Measurements from ENCODE around the gene CCDC32.

CCDC32 gene

DNA sequence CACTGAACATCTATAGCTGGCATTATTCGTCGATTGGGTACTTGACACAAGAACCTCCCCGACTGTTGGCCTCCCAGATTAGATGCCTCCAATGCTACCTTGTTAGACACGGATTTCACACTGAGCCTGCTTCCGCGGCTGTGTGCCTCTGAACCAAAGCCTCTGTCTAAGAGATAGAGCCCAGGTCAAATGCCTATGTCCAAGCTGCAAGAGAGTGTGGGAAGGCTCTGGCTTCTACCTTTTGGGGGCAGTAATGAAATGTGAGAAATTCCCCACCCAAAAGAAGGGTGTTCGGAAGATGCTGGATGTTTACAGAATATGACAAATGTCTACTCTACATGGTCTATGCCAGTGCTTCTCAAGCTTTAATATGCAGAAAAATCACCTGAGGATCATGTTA is 2.3 kb upstream of the CCDC32 start:
- in situ Hi-C loops (cut with MboI; ENCODE audit: low sequenced_read_pairs), result no loop called here

DNA sequence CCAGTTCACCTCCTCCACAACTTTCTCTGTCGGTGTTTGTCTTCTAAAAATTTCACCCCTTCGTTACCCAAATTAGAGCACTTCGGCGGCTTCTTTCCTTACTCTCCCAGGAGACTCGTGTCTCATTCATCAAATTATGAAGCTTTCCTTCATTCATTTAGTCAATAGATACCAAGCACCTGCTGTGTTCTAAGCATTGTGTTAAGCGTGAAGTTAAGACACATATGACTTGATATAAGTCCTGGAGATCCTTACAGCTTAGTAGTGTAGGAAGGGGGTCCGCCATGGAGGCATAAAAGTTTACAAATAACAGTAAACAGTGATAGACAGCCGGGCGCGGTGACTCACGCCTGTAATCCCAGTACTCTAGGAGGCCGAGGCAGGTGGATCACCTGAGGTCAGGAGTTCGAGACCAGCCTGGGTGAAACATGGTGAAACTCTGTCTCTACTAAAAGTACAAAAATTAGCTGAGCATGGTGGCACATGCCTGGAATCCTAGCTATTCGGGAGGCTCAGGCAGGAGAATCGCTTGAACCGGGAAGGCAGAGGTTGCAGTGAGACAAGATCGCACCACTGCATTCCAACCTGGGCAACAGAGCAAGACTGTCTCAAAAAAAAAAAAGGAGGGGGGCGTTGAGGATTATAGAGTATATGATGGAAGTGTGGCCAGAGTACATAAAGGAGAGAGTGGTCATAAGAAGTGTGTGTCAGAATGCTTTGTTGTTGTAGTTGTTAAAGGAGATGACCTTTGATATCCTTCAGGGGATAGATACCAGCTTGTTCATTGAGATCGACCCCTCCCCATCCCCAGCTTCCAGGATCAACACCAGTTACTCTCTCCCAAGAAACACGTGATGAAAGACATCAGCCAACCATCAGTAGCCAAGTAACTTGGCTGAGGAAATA is 744 bp upstream of the CCDC32 start:
- in situ Hi-C loops (cut with MboI; ENCODE audit: low sequenced_read_pairs), result no loop called here

- in situ Hi-C loops (cut with MboI; ENCODE audit: low sequenced_read_pairs), result no loop called here
Measured at GRCh38 chr15:40563426-40563825, 1.4 kb downstream of the CCDC32 start.

DNA sequence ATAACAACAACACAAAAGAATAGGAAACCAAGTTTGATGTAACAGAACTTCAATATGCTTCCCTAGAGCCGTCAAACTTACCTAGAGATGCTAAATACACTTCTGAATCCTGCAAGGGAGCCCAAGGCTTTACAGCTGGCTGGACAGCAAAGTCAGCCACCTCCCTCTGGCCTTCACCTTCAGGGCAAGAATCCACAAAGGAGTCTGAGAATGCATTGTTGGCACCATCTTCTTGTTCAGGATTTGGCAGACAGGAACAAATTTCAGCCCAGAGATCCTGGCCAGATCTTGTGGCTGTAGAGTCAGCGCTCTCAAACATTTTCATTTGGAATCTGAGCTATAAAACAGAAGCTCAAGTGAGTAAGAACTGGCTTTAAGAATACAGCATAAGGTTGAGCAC is 2.2 kb downstream of the CCDC32 start:
- in situ Hi-C loops (cut with MboI; ENCODE audit: low sequenced_read_pairs), result no loop called here

GRCh38 chr15:40558952-40559742 is 5.7 kb downstream of the CCDC32 start:
- in situ Hi-C loops (cut with MboI; ENCODE audit: low sequenced_read_pairs), result no loop called here

- in situ Hi-C loops (cut with MboI; ENCODE audit: low sequenced_read_pairs), result no loop called here
Measured at GRCh38 chr15:40555876-40556275, 9.0 kb downstream of the CCDC32 start.

DNA sequence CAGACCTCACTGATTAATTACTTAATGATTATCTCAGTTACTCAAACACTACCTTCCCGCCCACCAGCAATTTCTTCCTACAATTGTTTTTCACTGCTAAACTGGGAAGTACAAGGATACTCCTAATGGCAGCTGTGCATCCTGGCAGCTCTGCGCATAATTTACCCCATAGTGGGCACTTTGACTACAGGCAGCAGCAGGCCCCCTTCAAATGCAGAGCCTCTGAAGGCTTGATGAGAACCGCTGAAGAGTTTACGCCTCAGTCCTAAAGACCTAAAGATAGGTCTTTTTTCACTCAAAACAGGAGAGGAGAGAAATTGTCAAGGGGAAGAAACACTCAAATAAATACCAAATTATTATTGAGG is 10.7 kb downstream of the CCDC32 start:
- in situ Hi-C loops (cut with MboI; ENCODE audit: low sequenced_read_pairs), result no loop called here

DNA sequence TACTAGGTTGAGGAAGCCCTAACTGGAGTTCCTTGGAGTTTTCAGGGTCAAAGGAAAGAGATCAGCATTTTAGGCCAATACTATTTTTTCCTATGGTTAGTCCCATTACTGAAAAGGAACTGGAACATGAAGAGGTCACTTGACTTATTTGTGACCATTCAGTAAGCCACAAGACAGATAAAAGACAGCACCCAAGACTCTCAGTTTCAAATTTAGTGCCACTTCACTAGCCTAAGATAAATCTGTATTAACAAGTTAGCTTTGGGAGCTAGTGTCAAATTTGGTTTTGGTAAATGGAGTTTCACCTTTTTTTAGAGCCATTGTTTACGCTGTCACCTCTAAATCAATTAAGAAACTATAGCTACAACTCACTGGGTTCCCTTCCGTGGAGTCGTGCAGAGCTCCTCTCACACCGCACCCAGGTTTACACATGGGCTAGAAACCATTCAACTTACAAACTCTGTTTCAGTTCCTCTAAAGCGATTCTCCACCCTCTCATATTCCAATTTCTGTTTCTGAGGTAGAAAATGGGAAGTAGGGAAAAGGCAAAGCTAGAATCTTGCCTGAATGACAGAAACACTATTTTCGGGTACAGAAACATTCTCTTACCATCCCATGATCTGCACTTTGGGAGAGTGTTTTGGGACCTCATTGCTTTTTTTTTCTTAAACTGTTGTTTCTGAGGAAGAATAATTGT is 14.4 kb downstream of the CCDC32 start:
- in situ Hi-C loops (cut with MboI; ENCODE audit: low sequenced_read_pairs), result no loop called here

DNA sequence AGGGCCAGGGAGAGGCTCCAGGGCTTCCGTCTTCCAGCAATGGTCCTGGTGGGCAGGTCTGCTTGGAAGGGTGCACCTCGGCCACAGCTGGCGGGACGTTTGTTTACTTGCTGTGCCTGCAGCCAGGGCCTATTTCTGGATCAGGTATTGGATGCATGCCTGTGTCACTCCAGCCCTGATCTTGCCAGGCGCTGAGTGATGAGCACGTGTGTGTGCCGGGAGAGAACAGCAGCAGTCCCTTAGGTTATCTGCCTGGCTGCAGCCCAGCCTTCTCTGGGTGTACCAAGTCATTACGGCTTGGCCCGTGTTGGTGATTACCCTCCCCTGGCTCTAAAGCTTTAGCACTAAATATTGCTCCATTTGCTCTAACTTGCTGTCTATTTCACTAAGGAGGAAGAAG is 14.9 kb downstream of the CCDC32 start:
- in situ Hi-C loops (cut with MboI; ENCODE audit: low sequenced_read_pairs), result no loop called here

DNA sequence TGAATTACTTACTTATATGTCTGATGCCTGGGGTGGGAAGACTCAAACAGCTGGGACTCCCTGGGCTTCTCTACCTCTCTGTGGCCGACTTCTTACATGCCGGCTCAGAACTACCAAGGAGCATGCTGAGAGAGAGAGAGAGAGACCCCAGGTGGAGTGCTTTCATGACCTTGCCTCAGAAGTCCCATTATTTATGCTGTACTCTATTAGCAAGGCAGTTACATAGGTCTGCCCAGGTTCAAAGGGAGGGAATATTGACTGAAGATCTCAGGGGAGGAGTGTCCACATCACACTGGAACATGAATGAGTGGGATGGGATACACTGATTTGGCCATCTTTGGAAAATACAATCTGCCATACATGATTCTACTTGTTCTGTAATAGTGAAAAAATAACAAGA is 16.2 kb downstream of the CCDC32 start:
- in situ Hi-C loops (cut with MboI; ENCODE audit: low sequenced_read_pairs), result no loop called here

GRCh38 chr15:40545457-40545856 is 19.4 kb downstream of the CCDC32 start:
- in situ Hi-C loops (cut with MboI; ENCODE audit: low sequenced_read_pairs), result no loop called here

GRCh38 chr15:40543631-40544294 is 21.1 kb downstream of the CCDC32 start:
- in situ Hi-C loops (cut with MboI; ENCODE audit: low sequenced_read_pairs), result no loop called here

GRCh38 chr15:40543082-40543481 is 21.8 kb downstream of the CCDC32 start:
- in situ Hi-C loops (cut with MboI; ENCODE audit: low sequenced_read_pairs), result no loop called here

DNA sequence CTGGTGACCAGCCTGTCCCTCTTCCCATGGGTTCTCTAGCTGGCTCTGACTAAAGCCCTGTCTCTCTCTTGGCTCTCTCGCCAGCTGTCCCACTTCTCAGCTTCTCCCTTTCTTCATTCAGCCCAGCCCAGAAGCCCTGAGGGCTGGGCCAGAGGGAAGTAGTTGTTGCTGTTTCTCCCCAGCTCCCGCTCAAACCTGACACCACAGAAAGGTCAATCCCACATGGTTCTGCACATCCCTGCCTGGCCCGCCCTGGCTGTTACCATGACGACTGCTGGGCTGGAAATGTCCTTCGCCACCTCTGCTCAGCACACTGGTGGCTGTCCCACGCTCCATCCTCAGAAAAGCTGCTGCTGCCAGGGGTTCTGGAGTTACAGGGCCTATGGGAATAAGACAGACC is 25.9 kb downstream of the CCDC32 start:
- in situ Hi-C loops (cut with MboI; ENCODE audit: low sequenced_read_pairs), result no loop called here

DNA sequence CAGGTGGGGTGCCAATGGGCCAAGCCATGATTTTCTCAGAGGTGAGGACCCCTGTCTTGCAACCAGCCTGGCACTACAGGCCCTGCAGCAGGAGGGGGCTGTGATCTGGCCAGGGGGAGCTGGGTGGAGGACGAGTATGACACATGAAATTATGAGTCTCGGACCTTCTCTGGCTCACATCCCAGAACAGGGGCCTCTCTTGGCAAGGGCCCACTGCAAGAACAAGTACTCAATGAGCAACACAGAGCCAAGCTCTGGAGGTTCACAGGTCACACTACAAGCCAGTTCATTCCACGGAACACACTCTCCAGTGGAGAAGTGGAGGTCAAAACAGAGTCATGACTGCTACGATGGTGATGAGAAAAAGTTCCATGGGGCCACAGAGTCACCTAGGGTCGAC is 28.3 kb downstream of the CCDC32 start:
- in situ Hi-C loops (cut with MboI; ENCODE audit: low sequenced_read_pairs), result no loop called here

DNA sequence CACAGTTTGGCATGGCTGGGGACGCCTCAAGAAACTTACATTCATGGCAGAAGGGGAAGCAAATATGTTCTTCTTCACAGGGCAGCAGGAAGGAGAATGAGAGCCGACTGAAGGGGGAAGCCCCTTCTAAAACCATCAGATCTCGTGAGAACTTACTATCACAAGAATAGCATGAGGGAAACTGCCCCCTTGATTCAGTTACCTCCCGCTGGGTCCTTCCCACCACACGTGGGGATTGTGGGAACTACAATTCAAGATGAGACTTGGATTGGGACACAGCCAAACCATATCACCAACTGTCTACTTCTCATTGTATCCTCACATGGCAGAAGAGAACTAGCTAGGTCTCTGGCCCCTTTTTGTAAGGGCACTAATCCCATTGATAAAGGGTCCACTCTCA is 30.5 kb downstream of the CCDC32 start:
- in situ Hi-C loops (cut with MboI; ENCODE audit: low sequenced_read_pairs), result no loop called here

GRCh38 chr15:40533763-40534364 is 31.0 kb downstream of the CCDC32 start:
- in situ Hi-C loops (cut with MboI; ENCODE audit: low sequenced_read_pairs), result no loop called here

DNA sequence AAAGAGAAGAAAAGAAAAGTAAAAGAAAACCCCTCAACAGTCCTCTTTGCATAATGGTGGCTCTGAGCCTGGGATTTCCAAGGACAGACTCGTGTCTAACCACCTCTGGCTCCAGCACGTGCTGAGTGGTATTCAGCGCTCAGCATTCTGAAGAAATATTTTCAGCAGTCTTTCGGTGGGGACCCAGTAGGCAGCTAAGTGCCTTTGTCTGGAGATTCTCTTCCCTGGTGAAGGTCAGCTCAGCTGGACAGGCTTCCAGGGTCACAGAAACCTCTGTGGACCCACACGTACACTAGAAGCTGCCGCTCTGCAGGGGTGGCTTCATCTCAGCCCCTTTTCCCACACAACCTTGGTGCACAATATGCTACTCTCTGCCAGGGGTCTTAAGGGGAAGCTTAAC is 36.0 kb downstream of the CCDC32 start:
- in situ Hi-C loops (cut with MboI; ENCODE audit: low sequenced_read_pairs), result no loop called here

- in situ Hi-C loops (cut with MboI; ENCODE audit: low sequenced_read_pairs), result no loop called here
Measured at GRCh38 chr15:40525855-40526254, 39.0 kb downstream of the CCDC32 start.

- in situ Hi-C loops (cut with MboI; ENCODE audit: low sequenced_read_pairs), result no loop called here
Measured at GRCh38 chr15:40523611-40524010, 41.2 kb downstream of the CCDC32 start.

DNA sequence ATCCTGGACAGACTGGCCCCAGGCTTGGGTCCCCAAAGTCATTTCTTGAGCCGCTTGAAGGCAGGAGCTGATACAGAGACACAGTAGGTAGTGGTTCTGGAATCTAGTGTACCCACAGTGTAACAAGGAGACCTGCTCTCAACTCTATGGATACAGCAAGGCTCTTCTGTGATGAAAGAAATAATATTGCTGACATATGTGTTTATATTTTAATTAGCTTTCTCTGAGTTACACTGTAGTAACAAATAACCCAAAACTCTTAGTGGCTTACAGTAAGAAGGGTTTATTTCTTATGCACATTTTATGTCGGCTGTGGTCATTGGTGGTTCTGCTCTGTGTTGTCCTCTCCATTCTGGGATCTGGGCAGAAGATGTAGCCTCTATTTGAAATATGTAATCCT is 48.5 kb downstream of the CCDC32 start:
- in situ Hi-C loops (cut with MboI; ENCODE audit: low sequenced_read_pairs), result no loop called here

Data from HL-60/S4 (cell line).